Measurements from ENCODE around the gene METRNL. TPM values are rescaled to one million over a fixed set of nuclear protein-coding genes. Genes with fewer than 3 reads are reported as not detected.
"Not testable (repeated sequence)": the region's sequence is repeated elsewhere in the genome, so short reads cannot be mapped to it uniquely, and the experiment has no call there.

The METRNL gene, protein sequence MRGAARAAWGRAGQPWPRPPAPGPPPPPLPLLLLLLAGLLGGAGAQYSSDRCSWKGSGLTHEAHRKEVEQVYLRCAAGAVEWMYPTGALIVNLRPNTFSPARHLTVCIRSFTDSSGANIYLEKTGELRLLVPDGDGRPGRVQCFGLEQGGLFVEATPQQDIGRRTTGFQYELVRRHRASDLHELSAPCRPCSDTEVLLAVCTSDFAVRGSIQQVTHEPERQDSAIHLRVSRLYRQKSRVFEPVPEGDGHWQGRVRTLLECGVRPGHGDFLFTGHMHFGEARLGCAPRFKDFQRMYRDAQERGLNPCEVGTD
- total RNA-seq (2014; rRNA removed; shearing (Covaris generic); ENCODE audit: low replicate concordance), result 191 and 238 TPM in 2 replicates

DNA sequence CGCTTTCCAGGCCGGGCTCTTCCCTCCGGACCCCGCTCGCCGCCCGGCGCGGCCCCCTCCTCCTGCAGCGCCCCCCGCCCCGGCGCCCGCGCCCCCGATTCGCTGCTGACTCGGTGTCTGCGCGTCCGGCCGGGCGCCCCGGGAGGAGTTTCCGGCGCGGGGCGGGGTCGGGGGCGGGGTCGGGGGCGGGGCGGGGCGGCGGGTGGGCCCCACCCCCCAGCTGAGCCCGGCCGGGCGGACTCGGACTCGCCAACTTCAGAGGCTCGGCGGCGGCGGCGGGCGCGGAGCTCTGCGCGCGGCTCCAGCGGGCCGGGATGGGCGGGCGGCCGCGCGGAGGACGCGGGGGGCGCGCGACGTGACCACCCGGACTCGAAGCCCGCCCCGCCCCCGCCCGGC lies at the start of gene METRNL:
Gene METRNL (plus strand): TSS at position 258 of the 396 bp plus-strand sequence. CDS start 207 bp downstream, outside the sequence.
- H3K4me3 ChIP-seq, result peak within 1 kb of the TSS; percentile 65
- DNase-seq, result peak; percentile 83
- no peaks in the 10 kb centered on the region for H3K27me3 ChIP-seq
- peaks cover 29% of the 10 kb centered on the region for H3K36me3 ChIP-seq
- H3K9me3 ChIP-seq, result no peaks in the 10 kb centered on the region

DNA sequence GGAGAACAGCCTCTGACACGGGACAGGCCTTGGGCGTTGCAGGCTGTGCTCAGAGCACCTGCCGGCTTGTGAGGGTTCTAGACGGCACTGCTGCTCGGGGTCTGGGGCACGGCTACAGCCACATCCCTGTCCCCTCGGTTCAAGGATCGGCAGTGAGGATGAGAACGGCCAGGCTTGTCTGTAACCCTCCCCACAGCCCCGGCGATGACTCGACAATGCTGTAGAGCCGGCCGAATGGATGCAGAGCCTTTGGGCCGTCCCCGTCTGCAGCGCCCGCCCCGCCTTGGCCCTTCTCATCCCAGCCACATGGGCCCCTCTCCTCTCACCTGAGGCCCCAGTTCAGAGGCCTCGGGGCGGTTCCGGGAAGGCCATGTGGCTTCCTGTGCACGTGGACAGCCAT lies 49.0 kb upstream of the METRNL start:
- no peaks in the 10 kb centered on the region for H3K27me3 ChIP-seq
- no peak for DNase-seq
- H3K36me3 ChIP-seq, result peaks cover 8% of the 10 kb centered on the region; the same call in 1 of the 2 replicates
- H3K4me3 ChIP-seq, result no peak overlapping the region
- H3K9me3 ChIP-seq, result no peaks in the 10 kb centered on the region; the same call in 1 of the 2 replicates

DNA sequence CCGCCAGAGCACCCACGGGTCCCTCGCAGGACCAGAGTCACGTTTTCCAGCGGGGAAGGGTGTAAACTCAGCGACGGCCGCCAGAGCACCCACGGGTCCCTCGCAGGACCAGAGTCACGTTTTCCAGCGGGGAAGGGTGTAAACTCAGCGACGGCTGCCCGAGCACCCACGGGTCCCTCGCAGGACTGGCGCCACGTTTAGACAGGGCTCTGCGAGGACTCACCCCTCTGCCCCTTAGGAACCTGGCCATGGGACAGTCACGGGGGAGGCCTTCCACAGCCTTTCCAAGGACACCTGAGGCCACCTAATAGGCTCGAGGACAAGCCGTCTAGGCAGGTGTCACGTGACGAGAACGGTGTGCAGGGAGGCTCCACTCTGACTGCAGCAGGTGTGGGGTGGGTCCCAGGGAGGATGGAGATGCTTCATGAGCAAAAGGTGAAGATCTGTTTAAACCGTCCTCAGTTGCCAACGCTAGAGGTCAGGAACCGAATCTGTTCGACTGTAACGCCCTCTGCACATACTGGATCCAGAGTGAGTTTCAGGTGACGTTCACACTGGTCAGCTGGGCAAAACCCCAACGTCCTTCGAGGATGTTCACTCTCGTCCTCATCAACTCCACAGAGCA lies 48.0 kb upstream of the METRNL start:
- no peak for DNase-seq
- Histone ChIP-seq H3K36me3 (peaks cover 8% of the 10 kb centered on the region; the same call in 1 of the 2 replicates), H3K27me3 (no peaks in the 10 kb centered on the region), H3K4me3 (no peak overlapping the region), H3K9me3 (no peaks in the 10 kb centered on the region; the same call in 1 of the 2 replicates)

DNA sequence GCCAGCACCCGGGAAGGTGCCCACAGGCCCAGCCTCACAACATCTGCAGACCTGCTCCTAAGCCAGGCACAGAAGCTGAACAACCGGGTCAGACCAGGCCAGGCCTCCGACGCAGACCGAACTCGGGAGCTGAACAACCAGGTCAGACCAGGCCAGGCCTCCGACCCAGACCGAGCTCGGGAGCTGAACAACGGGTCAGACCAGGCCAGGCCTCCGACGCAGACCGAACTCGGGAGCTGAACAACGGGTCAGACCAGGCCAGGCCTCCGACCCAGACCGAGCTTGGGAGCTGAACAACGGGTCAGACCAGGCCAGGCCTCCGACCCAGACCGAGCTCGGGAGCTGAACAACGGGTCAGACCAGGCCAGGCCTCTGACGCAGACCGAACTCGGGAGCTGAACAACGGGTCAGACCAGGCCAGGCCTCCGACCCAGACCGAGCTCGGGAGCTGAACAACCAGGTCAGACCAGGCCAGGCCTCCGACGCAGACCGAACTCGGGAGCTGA lies 47.4 kb upstream of the METRNL start:
- H3K9me3 ChIP-seq, H3K36me3 ChIP-seq, H3K4me3 ChIP-seq, DNase-seq, H3K27me3 ChIP-seq: not testable (repeated sequence)

DNA sequence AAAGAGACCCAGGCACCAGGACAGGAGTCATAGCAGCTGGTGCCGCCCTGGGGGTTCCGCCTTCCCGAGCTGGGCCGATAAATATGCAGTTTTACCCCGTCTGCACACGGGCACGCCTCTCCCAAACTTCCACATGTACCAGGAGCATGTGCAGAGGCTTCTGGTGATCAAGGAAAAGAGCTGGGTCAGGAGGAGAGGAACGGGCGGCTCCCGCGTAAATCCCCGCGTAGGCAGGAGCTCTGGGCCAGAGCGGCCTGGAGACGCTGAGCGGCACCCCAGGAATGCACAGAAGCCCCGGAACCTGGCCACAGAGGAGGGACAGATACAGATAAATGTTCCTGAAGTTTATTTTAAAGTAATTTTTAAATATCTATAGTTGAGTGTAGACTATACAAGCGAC lies 46.6 kb upstream of the METRNL start:
- no peaks in the 10 kb centered on the region for H3K27me3 ChIP-seq
- peaks cover 8% of the 10 kb centered on the region; the same call in 1 of the 2 replicates for H3K36me3 ChIP-seq
- no peak for DNase-seq
- H3K9me3 ChIP-seq, result no peaks in the 10 kb centered on the region; the same call in 1 of the 2 replicates
- no peak overlapping the region for H3K4me3 ChIP-seq

DNA sequence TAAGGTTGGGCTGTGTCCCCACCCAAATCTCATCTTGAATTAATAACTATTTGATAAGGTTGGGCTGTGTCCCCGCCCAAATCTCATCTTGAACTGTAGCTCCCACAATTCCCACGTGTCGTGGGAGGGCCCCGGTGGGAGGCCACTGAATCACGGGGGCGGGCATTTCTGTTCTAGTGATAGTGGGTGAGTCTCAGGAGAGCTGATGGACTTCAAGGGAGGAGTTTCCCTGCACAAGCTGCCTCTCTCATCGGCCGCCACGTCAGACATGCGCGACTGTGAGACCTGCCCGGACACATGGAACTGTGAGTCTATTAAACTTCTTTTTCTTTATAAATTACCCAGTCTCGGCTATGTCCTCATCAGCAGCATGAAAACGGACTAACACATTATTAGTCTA lies 44.9 kb upstream of the METRNL start:
- DNase-seq, result no peak
- H3K9me3 ChIP-seq, result no peaks in the 10 kb centered on the region; the same call in 1 of the 2 replicates
- H3K27me3 ChIP-seq, result no peaks in the 10 kb centered on the region
- no peak overlapping the region for H3K4me3 ChIP-seq
- peaks cover 8% of the 10 kb centered on the region; the same call in 1 of the 2 replicates for H3K36me3 ChIP-seq

DNA sequence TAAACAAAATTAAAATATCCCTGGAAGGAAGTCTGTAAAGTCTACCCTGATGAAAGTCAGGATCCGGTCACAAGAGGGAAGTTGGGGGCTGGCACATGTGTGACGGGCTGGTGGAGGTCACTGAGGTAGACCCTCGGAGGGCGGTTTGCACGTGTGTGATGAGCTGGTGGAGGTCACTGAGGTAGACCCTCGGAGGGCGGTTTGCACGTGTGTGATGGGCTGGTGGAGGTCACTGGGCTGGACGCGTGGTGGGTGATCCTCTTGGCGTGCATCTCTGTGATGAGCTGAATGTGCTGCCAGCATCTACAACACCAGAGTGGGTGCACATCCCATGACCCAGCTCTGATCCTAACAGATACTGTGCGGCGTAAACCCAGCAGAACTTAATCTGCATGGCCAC lies 43.7 kb upstream of the METRNL start:
- peaks cover 10% of the 10 kb centered on the region; the same call in 1 of the 2 replicates for H3K9me3 ChIP-seq
- no peak for DNase-seq
- no peak overlapping the region for H3K4me3 ChIP-seq
- H3K36me3 ChIP-seq, result peaks cover 16% of the 10 kb centered on the region
- no peaks in the 10 kb centered on the region for H3K27me3 ChIP-seq

DNA sequence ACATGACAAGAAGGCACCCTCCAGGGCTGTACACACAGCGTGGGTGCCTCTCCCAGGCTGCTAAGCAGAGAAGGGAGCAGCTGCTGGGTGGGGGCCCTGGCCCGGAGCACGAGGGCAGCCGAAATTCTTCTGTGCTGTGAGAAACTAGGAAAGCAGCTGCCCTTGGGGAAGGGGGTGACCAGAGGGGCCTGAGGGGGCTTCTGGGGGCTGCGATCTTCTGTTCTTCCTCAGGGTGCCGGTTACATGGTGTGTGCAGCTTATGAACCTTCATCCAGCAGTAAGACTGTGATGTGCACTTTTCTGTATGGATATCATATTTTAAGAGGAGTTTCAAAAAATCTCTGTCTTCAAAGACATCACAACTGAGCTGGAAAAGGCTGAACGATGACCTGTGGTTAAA lies 43.2 kb upstream of the METRNL start:
- no peaks in the 10 kb centered on the region for H3K27me3 ChIP-seq
- H3K4me3 ChIP-seq, result no peak overlapping the region
- DNase-seq, result no peak
- H3K9me3 ChIP-seq, result peaks cover 14% of the 10 kb centered on the region
- H3K36me3 ChIP-seq, result peaks cover 18% of the 10 kb centered on the region

DNA sequence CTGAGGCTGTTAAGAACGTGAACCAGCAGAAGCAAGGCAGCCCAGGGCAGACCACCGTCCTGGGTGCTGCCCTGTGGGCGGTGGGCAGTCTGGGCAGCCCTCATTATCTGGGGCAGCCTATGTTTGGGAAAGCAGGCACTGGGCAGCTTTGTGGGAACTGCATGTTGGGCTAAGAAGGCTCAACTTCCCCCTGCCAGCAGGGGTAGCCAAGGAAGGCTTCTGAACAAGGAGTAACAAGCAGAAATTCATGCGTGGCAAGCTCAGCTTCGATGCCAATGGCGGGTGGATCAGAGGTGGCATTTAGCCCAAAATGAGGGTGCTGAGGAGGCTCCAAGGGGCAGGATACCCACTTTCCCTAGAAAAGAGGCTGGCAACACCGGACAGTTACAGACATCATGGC lies 42.7 kb upstream of the METRNL start:
- Histone ChIP-seq H3K9me3 (peaks cover 19% of the 10 kb centered on the region), H3K4me3 (no peak overlapping the region), H3K36me3 (peaks cover 23% of the 10 kb centered on the region), H3K27me3 (no peaks in the 10 kb centered on the region)
- DNase-seq, result no peak

DNA sequence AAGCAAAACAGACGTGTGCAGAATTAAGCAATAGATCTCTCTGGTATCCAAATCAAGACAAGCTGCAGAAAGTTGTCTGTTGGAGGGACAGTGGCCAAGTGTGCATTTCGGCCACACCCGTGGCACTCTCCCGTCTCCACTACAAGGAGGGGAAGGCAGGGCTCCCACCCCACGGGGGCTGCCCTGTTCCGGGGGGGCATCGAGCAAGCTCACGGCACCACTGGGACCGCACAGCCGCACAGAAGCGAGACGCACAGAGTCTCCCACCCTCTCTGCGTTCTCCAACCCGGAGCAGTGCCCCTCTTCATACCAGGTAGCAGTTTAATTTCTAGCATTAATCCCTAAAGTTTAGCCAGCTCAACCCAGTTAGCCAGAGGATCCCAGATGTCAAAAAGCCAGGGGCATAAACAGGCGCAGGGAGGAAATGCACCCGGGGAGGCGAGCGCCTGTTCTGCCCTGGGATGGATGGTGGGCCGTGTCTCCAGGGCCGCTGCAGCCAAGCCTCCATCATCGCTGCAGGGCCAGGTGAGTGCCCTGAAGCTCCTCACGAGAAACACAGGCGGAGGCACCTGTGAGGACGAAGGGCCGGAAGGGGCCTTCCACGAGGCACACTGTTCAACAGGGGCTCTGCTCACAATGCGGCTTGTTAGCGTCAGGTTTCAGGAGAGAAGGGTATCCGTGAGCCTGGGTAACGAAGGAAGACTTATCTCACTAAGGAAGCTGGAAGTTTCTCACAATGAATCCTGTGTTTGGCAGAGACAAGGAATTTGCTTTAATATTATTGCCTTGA lies 42.1 kb upstream of the METRNL start:
- Histone ChIP-seq H3K27me3 (no peaks in the 10 kb centered on the region), H3K9me3 (peaks cover 25% of the 10 kb centered on the region), H3K36me3 (peaks cover 26% of the 10 kb centered on the region), H3K4me3 (no peak overlapping the region)
- DNase-seq, result no peak

DNA sequence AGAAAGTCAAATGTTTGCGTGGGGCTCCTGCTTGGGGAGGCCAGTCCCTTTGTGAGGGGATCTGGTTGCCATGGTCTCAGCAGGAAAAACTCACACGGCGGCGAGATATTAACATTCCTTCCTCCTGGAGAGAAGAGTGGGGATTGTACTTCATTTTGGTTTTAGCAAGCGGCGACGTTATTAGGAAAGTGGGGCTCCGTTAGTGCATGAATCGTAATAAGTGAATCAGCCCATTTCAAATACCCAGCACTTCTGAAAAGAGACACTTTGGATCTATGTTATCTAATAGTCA lies 41.6 kb upstream of the METRNL start:
- H3K36me3 ChIP-seq, result peaks cover 30% of the 10 kb centered on the region
- no peaks in the 10 kb centered on the region for H3K27me3 ChIP-seq
- no peak overlapping the region for H3K4me3 ChIP-seq
- peaks cover 28% of the 10 kb centered on the region for H3K9me3 ChIP-seq
- DNase-seq, result no peak

DNA sequence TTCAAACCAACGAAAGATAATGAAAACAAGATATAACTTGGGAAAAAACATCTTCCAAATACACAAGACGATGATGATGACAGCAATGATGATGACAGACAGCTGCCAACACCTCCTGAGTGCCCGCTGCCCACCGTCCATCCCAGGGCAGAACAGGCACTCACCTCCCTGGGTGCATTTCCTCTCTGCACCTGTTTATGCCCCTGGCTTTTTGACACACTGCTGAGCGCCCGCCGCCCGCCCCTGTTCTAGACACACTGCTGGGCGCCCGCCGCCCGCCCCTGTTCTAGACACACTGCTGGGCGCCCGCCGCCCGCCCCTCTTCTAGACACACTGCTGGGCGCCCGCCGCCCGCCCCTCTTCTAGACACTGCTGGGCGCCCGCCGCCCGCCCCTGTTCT lies 40.4 kb upstream of the METRNL start:
- H3K9me3 ChIP-seq, result peaks cover 29% of the 10 kb centered on the region
- H3K27me3 ChIP-seq, DNase-seq, H3K4me3 ChIP-seq: not testable (repeated sequence)
- H3K36me3 ChIP-seq, result peaks cover 32% of the 10 kb centered on the region

DNA sequence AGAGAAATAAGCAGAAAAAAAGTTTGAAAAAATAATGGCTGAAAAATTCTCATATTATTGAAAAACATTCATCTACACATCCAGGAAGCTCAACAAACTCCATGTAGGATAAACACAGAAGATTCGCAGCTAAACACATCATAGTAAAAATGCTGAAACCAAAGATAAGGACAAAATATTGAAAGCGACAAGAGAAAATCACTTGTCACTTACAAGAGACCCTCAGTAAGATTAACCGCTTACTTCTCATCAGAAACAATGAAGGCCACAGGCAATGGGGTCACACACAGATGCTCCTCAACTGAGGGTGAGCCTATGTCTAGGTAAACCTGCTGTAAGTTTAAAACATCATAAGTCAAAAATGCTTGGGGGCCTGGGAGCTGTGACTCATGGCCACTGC lies 38.1 kb upstream of the METRNL start:
- no peak for DNase-seq
- H3K4me3 ChIP-seq, result no peak overlapping the region
- H3K36me3 ChIP-seq, result peaks cover 26% of the 10 kb centered on the region
- H3K27me3 ChIP-seq, result no peaks in the 10 kb centered on the region
- peaks cover 29% of the 10 kb centered on the region for H3K9me3 ChIP-seq

DNA sequence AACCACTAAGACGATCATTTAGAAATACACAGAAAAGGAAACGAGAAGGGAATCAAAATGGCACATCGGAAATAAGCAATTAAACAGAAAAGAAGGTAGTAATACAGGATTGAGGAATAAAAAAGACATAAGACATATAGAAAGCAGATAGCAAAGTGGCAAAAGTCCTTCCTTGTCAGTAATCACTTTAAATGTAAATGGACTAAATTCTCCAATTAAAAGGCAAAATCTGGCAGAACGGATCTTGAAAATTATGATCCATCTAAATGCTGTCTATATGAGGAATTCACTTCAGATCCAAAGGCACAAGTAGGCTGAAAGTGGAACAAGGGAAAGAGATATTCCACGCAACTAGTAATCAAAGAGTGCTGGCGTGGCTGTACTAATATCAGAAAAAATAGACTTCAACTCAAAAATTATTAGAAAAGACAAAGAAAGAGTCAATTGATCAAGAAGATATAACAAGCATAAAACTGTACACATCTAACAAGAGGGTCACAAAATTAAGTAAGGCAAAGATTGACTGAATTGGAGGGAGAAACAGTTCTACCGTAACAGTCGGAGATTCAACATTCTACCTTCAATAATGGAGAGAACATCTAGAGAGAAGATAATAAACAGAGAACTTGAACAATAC lies 36.8 kb upstream of the METRNL start:
- peaks cover 32% of the 10 kb centered on the region for H3K9me3 ChIP-seq
- H3K4me3 ChIP-seq, result no peak overlapping the region
- DNase-seq, result no peak
- peaks cover 35% of the 10 kb centered on the region for H3K36me3 ChIP-seq
- no peaks in the 10 kb centered on the region for H3K27me3 ChIP-seq

DNA sequence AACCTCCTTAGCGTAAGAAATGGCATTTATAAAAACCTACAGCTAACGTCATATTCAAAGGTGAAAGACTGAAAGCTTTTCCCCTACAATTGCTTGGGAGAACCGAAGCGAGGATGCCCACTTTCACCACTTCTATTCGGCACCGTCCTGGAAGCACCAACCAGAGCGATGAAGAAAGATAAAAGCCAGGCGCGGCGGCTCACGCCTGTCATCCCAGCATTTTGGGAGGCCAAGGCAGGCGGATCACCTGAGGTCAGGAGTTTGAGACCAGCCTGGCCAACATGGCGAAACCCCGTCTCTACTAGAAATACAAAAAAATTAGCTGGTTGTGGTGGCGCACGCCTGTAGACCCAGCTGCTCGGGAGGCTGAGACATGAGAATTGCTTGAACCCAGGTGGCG lies 34.9 kb upstream of the METRNL start:
- DNase-seq, result not testable (repeated sequence)

DNA sequence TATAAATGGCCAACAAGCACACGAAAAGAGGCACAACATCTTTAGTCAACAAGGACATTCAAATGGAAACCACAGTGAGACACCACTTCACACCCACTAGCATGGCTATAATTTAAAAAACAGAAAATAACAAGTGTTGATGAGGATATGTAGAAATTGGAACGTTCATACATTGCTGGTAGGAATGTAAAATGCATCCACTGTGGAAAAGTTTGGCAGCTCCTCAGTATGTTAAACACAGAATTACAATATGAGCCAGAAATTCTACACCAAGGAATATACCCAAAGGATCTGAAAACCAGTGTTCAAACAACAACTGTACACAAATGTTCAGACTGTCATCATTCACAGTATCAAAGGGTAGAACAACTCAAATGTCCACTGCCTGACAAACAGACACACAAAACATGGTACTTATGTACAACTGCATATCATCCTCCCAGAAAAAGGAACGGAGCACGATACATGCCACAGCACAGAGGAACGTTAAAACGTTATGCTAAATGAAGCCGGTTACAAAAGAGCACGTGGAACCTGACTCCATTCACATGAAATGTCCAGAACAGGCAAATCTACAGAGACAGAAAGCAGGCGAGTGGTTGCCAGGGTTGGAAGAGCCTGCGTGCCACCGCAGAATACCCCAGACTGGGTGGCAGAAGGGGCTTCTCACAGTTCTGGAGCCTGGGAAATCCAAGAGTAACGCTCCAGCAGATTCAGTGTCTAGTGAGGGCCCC lies 32.8 kb upstream of the METRNL start:
- H3K9me3 ChIP-seq, result peaks cover 19% of the 10 kb centered on the region
- peaks cover 26% of the 10 kb centered on the region for H3K36me3 ChIP-seq
- DNase-seq, result no peak

More for the DNA sequence above, 34.9 kb upstream of the METRNL start:
- Histone ChIP-seq H3K9me3 (peaks cover 37% of the 10 kb centered on the region), H3K36me3 (peaks cover 41% of the 10 kb centered on the region)
- not testable (repeated sequence) for H3K27me3 ChIP-seq, H3K4me3 ChIP-seq

More for the DNA sequence above, 32.8 kb upstream of the METRNL start:
- H3K27me3 ChIP-seq, result no peaks in the 10 kb centered on the region
- H3K4me3 ChIP-seq, result no peak overlapping the region
